ENCODE results near the gene DIS3L2.

Gene DIS3L2

DNA sequence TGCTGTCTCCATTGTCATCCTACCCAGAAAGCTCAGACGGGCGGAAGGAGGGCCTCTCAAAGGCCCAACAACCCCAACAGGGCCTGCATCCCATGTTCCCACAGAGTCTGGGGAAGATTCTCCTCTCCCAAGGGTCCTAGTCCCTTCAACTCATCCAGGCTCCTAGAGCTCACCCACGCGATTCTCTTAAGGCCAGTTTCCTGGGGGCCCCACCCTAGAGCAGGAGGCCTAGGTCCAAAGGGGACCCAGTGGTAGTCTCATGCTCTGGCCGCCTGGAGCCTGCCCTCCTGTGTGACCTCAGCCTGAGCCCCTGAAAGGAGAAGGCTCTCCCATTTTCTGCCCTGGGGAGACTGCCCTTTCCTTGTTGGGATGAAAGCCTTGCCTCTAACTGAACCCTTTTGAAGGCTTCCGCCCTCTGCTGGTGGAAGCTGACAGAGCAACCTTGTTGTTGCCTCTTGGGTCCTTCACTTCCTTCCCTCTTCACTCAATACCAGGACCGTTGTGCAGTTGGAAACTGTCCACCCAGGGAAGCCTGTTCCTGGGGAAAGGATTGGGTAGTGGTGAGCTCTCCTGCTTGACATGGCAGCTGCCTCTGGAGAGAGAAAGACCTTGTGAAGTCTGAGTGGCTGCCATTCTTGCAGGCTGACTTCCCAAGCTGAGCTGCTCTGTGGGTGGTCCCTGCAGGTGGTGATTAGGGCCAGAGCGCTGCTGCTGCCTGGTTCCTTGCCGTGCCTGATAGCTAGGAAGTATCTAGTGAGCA, 331.1 kb downstream of the DIS3L2 start:
- DNase-seq (ENCODE audit: low read depth), result peak; percentile 78
- TF ChIP-seq, protein P1, sequence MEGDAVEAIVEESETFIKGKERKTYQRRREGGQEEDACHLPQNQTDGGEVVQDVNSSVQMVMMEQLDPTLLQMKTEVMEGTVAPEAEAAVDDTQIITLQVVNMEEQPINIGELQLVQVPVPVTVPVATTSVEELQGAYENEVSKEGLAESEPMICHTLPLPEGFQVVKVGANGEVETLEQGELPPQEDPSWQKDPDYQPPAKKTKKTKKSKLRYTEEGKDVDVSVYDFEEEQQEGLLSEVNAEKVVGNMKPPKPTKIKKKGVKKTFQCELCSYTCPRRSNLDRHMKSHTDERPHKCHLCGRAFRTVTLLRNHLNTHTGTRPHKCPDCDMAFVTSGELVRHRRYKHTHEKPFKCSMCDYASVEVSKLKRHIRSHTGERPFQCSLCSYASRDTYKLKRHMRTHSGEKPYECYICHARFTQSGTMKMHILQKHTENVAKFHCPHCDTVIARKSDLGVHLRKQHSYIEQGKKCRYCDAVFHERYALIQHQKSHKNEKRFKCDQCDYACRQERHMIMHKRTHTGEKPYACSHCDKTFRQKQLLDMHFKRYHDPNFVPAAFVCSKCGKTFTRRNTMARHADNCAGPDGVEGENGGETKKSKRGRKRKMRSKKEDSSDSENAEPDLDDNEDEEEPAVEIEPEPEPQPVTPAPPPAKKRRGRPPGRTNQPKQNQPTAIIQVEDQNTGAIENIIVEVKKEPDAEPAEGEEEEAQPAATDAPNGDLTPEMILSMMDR (conservative IDR thresholded peaks at IDR 0.05; ENCODE audit: low read depth, low read length), result peak; percentile 89
- H3K4me3 ChIP-seq (ENCODE audit: low read depth, low read length), result no peak overlapping the region

DNA sequence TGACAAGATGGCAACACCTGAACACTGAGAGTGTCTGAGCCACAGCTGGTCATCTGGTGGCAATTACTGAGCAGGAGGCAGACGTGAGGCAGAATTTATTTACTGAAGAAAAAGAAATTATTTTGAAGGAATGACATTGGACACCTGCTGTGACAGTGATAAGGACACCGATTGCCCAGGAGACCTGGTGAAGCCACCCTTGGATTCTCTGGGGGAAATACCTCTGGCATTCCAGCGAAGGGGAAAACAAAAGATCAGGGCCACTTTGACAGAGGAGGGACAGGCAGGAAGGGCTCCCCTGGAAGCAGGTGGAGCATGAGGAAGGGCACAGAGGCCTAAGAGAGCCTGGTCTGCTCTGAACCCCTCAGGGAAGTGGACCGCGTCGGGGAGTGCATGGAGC, 331.7 kb downstream of the DIS3L2 start:
- TF ChIP-seq, protein P1 (conservative IDR thresholded peaks at IDR 0.05; ENCODE audit: low read depth, low read length), result no peak
- DNase-seq (ENCODE audit: low read depth), result no peak
- H3K4me3 ChIP-seq (ENCODE audit: low read depth, low read length), result no peak overlapping the region

DNA sequence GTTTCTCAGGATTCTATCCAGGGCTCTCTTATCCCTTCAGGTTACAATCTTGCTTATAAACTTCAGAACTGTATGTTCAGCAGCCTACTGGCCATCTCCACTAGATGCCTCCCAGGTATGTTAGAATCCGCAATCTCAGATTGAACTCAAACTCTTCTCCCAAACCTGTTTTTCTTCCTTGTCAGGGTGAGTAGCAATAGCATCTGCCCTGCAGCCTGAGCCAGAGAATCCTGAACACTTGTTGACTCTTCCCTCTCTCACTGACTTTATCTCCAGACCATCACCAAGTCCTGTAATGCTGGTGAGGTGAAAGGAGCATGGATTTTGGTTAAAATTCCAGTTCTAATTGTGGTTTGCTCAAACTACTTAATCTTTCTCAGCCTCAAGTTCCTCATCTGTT, 334.5 kb downstream of the DIS3L2 start:
- DNase-seq (ENCODE audit: low read depth), result no peak
- TF ChIP-seq, protein P1 (conservative IDR thresholded peaks at IDR 0.05; ENCODE audit: low read depth, low read length), result no peak
- H3K4me3 ChIP-seq (ENCODE audit: low read depth, low read length), result no peak overlapping the region

DNA sequence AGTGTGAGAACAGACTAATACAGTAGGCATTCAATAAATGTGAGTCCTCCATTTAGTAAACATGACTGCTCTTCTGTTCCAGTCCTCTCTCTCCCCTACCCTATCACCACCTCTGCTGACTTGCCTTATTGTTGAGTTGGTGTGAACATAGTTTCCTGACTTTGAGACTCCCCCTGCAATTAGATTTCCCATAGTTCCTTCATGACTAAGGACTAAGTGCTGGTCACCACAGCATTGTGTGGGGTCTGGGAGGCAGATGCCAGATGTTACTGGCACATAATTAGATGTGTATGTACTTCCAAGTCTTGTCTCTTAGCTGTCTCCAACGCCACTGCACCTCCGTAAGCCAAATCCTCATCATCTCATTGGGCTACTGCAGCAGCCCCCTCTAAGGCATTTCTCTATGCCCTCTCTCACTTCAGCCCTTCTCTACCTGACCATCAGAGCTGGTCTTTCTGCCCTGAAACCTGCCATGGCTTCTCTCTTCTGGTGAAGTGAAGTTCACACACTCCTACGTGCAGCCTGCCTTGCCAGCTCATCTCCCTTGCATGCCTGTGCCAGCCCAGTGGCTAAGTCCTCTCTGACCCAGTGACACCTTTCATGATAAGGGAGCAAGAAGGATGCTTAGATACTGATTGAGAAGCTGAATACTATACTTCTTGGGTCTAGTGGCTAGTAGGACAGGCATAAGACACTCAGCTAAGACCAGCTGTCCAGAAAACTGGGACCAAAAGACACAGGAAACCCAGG, 335.4 kb downstream of the DIS3L2 start:
- DNase-seq (ENCODE audit: low read depth), result no peak
- no peak overlapping the region for H3K4me3 ChIP-seq (ENCODE audit: low read depth, low read length)
- TF ChIP-seq, protein P1 (conservative IDR thresholded peaks at IDR 0.05; ENCODE audit: low read depth, low read length), result no peak

- no peak overlapping the region for H3K4me3 ChIP-seq (ENCODE audit: low read depth, low read length)
- TF ChIP-seq, protein P1 (conservative IDR thresholded peaks at IDR 0.05; ENCODE audit: low read depth, low read length), result no peak
- no peak for DNase-seq (ENCODE audit: low read depth)
Measured at GRCh38 chr2:232299084-232299483, 337.6 kb downstream of the DIS3L2 start.

DNA sequence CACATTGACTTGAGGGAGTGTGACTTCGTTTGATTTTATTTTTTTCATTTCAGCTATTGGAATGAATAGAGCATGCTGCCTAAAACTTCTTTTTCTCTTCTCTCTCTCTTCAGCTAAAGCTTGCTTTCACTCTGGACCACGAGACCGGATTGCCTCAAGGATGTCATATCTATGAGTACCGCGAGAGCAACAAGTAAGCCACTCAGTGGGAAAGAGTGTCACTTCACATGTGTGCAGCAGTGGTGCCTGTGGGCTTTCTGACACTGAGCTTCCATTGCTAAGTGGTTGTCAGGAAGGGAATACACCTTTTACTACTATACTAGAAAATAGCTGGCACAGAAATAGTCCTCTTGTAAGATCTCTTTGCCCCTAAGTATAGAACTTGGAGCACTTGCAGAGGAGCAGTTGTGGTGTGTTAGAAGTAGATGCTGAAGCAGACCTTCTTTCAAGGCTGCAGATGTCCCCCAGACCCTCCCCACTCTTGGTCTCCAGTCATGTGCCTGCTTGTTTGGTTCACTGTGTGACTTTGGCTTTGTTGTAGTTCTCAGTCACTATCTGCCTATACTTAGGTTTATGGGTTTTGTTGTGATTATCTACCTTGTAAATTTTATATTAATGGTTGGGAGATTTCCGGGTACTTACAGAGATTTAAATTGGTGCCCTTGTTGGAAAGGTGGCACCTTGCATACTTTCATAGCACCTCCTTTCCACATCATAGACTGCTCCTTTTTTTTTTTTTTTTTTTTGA, 338.6 kb downstream of the DIS3L2 start:
- no peak for DNase-seq (ENCODE audit: low read depth)
- TF ChIP-seq, protein P1 (conservative IDR thresholded peaks at IDR 0.05; ENCODE audit: low read depth, low read length), result no peak
- no peak overlapping the region for H3K4me3 ChIP-seq (ENCODE audit: low read depth, low read length)

Measured in choroid plexus epithelial cell (primary cell).